ENCODE measurements around the gene SMURF1.

SMURF1 gene

GRCh38 chr7:98988641-98989040 is 155.3 kb downstream of the SMURF1 start:
- DNase-seq (ENCODE audit: extremely low read depth, insufficient read length): no peak
- peaks cover 31% of the 10 kb centered on the region for H3K36me3 ChIP-seq (ENCODE audit: control insufficient read depth, insufficient read depth, low read length)
- no peak overlapping the region for H3K4me3 ChIP-seq (replicated peaks; ENCODE audit: low read depth, low read length)
- no peaks in the 10 kb centered on the region for H3K27me3 ChIP-seq (replicated peaks; ENCODE audit: control insufficient read depth, insufficient read depth, low read length)
- TF ChIP-seq CTCF (IDR thresholded peaks at IDR 0.05; ENCODE audit: insufficient read depth, low read length, poor library complexity, severe bottlenecking): no peak

DNA sequence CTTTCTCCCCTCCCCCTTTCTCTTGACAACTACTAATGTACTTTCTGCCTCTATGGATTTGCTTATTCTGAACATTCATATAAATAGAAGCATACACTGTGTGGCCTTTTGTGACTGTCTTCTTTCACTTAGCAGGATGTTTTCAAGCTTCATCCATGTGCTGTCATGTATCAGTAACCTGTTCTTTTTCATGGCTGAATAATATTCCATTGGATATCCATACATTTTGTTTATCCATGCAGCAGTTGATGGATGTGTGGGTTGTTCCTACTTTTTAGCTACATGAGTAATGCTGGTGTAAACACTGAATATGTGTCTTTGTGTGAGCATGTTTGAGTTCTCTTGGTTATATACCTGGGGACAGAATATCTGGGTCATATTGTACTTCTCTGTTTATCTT is 158.0 kb downstream of the SMURF1 start:
- no peak for DNase-seq (ENCODE audit: extremely low read depth, insufficient read length)
- no peak for TF ChIP-seq CTCF (IDR thresholded peaks at IDR 0.05; ENCODE audit: insufficient read depth, low read length, poor library complexity, severe bottlenecking)
- H3K36me3 ChIP-seq (ENCODE audit: control insufficient read depth, insufficient read depth, low read length): peaks cover 34% of the 10 kb centered on the region
- no peak overlapping the region for H3K4me3 ChIP-seq (replicated peaks; ENCODE audit: low read depth, low read length)
- H3K27me3 ChIP-seq (replicated peaks; ENCODE audit: control insufficient read depth, insufficient read depth, low read length): no peaks in the 10 kb centered on the region

DNA sequence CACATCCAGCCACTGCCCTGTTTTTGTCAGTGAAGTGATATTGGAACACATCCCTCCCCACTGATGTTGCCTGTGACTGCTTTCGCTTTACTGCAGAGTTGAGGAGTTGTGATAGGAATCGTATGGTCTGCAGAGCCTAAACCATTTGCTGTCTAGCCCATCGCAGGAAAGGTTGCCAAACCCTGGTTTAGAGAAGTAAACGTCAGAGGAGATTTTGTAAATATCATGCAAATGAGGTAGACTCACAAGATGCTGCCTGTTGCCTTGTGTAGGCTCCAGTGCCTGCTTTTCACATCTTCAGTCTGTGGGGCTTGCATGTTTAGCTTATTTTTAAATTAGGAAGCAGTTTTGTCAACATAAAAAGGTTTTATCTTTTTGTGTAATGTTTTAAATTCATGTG is 158.5 kb downstream of the SMURF1 start:
- TF ChIP-seq CTCF (IDR thresholded peaks at IDR 0.05; ENCODE audit: insufficient read depth, low read length, poor library complexity, severe bottlenecking): no peak
- peaks cover 34% of the 10 kb centered on the region for H3K36me3 ChIP-seq (ENCODE audit: control insufficient read depth, insufficient read depth, low read length)

GRCh38 chr7:98984126-98984525 is 159.8 kb downstream of the SMURF1 start:
- H3K27me3 ChIP-seq (replicated peaks; ENCODE audit: control insufficient read depth, insufficient read depth, low read length): no peaks in the 10 kb centered on the region
- peaks cover 27% of the 10 kb centered on the region for H3K36me3 ChIP-seq (ENCODE audit: control insufficient read depth, insufficient read depth, low read length)
- no peak for DNase-seq (ENCODE audit: extremely low read depth, insufficient read length)
- no peak overlapping the region for H3K4me3 ChIP-seq (replicated peaks; ENCODE audit: low read depth, low read length)
- TF ChIP-seq CTCF (IDR thresholded peaks at IDR 0.05; ENCODE audit: insufficient read depth, low read length, poor library complexity, severe bottlenecking): no peak

More for the DNA sequence above, 158.5 kb downstream of the SMURF1 start:
- H3K4me3 ChIP-seq (replicated peaks; ENCODE audit: low read depth, low read length): no peak overlapping the region
- no peak for DNase-seq (ENCODE audit: extremely low read depth, insufficient read length)
- H3K27me3 ChIP-seq (replicated peaks; ENCODE audit: control insufficient read depth, insufficient read depth, low read length): no peaks in the 10 kb centered on the region

DNA sequence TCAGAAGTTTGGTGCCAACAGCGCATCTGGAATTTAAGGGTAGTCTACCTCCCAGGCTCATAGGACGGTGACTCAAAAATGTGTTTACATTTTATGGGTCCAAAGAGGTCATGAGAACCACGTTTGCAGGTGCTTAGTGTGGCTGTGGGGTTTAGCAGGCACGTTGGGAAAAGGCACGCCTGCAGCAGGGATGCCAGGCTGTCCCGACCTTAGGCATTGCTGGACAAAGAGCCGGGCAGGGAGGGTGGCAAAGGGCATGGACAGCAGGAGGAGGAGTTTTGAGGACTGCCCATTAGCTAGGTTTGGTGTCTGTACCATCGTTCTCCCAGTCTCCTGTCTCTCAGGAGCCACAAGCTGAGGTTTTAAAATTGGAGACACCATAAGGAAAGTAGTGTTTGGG is 161.2 kb downstream of the SMURF1 start:
- H3K36me3 ChIP-seq (ENCODE audit: control insufficient read depth, insufficient read depth, low read length): peaks cover 33% of the 10 kb centered on the region
- TF ChIP-seq CTCF (IDR thresholded peaks at IDR 0.05; ENCODE audit: insufficient read depth, low read length, poor library complexity, severe bottlenecking): no peak

DNA sequence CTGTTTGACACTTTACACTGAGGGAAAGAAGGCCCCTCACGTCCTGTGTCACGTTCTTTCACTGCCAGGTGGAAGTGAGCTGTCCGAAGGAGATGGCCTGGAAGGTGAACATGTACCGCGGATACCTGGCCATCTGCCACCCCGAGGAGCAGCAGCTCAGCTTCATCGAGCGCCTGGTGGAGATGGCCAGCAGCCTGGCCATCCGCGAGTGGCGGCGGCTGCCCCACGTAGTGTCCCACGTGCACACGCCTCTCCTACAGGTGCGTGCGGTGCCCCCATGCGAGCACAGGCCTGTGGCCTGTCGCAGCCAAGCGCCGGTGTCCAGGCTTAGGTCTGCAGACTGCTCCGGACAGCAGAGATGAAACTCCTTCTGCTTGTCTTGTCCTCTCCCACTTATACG is 162.2 kb downstream of the SMURF1 start:
- peaks cover 39% of the 10 kb centered on the region for H3K36me3 ChIP-seq (ENCODE audit: control insufficient read depth, insufficient read depth, low read length)
- no peak for DNase-seq (ENCODE audit: extremely low read depth, insufficient read length)
- no peak overlapping the region for H3K4me3 ChIP-seq (replicated peaks; ENCODE audit: low read depth, low read length)
- no peaks in the 10 kb centered on the region for H3K27me3 ChIP-seq (replicated peaks; ENCODE audit: control insufficient read depth, insufficient read depth, low read length)
- TF ChIP-seq CTCF (IDR thresholded peaks at IDR 0.05; ENCODE audit: insufficient read depth, low read length, poor library complexity, severe bottlenecking): no peak

More for the DNA sequence above, 161.2 kb downstream of the SMURF1 start:
- no peak for DNase-seq (ENCODE audit: extremely low read depth, insufficient read length)
- Histone ChIP-seq H3K27me3 (replicated peaks; ENCODE audit: control insufficient read depth, insufficient read depth, low read length) (no peaks in the 10 kb centered on the region), H3K4me3 (replicated peaks; ENCODE audit: low read depth, low read length) (no peak overlapping the region)

All from GM06990 (cell line).